ENCODE measurements around the gene PRELID1. TPM values are rescaled to one million over a fixed set of nuclear protein-coding genes. Genes with fewer than 3 reads are reported as not detected.
A peak's percentile ranks its signal among the peaks of the same experiment; 100 is the strongest.

The PRELID1 gene
- total RNA-seq, 2 donors from 2014 or later, result 52.6 to 64.0 TPM

DNA sequence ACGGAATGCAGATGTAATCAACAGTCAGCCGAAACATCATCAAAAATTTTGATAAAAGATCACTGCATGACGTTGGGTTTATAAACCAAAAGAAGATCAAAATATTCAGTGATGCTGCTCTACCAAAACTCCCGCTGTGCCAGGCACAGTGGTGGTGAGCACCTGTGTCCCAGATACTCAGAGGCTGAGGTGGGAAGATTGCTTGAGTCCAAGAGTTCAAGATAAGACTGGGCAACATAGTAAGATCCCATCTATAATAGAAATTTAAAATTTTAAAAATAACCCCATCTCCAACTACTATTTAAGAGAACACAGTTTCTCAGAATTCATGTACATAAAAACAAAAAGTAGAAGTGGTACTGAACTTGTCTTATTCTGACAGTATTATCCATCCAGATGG, 44.1 kb downstream of the PRELID1 start:
- intact Hi-C loops (cut with DNase I), result no loop called here
- no peak for ATAC-seq
- no peak for DNase-seq

DNA sequence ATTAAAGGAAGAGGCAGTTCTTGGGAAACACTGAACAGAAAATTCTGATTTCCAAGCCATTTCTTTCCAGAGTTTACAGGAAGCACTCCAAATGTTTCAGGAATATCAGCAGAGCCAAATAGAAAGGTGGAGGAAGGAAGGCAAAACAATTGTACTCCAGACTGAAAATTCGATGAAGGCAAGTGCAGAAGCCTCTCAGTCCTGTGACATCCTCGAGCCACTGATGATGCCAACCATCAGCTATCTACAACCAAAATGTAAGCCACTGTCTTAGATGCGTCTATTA, 45.7 kb downstream of the PRELID1 start:
- intact Hi-C loops (cut with DNase I), result no loop called here

DNA sequence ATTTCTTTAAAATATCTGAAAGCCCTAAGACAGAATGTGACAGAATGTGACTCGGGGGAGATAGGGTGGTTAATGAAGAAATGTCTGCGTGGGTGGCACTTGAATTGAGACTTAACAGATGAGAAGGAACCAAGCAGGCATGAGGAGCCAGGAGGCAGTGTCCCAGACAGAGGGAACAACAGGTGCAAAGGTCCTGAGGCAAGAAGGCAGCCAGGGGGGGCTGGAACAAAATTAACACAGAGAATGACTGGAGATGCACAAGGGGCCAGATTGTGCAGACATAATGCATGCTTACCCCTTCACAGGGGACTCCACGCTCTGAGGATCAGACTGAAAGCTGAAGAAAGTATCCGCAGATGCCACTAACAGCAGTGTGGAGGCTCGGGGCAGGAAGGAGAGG, 46.2 kb downstream of the PRELID1 start:
- no peak for ATAC-seq

More for the DNA sequence above, 45.7 kb downstream of the PRELID1 start:
- no peak for ATAC-seq
- no peak for DNase-seq

DNA sequence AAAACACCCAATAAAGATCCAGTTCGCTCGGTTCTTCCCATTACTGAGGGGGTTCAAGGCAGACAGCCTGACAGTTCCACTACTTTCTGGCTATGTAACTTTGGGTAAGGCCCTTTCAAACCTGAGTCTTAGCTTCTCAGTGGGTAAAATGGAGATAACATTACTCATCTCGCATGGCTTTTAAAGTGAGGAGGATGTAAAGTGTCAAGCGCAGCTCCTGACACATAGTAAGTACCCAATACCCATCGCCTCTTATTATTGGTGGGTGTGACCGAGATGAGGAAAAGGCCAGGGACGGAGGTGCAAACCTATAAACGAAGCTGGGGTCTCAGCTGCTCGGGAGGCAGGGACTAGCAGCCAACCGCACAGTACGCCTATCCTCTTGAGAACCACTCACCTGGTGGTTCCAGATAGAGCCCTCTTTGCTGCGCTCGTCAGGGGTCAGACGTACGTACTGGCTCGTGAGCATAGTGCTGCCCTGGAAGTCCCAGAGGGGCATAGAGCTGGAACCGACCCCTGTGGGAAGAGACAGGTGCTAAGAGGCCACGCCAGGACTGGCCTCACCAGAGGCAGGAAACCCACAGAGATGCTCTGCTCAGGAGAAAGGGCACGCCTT, 47.3 kb downstream of the PRELID1 start:
- intact Hi-C loops (cut with DNase I), result no loop called here

More for the DNA sequence above, 46.2 kb downstream of the PRELID1 start:
- no peak for DNase-seq
- intact Hi-C loops (cut with DNase I), result no loop called here

DNA sequence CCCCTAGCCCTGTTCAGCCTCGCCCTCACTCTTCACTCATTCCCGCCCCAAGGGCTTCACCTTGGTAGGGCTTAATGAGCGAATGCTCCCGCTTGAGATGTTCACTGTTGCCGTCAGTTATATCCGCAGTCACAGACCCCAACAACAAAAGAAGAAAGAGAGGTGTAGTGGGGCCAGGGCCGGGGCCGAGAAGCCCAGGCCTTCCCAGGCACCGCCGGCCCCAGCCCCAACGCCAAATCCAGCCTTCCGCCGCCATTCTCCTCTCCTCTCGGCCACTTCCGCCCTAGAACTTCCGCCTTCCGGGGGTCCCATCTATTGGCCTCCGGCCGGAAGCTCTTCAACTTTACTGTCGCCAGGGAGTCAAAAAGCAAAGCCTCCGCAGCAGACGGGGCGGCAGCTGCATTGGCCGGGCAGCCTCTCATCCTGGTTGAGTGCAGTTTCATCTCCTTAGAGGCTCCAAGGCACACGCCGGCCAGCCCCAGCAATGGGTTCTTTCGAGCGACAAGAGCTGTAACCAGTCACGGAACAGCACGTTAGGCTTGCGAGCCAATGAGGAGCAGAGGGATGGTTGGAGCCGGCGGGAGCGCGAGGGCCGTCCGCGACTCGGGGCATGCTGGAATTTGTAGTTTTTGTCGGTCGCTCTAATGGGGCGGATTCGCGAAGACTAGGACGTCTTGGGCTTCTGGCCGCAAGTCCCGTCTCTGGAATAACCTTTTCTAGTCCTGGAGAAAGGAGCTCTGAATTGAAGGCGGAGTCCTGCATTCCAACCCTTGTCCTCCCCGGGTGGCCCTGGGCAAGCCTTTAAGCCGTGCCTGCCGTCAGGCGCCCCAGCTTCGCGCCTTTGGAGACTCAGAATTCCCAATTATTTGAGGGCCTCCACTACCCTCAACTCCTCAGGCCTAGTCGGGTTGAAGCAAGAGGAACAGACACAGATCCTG, 48.1 kb downstream of the PRELID1 start, which contains the start of gene LMAN2:
TSS of gene LMAN2 (minus strand) at position 277 of the 938 bp plus-strand sequence. CDS start at position 256, 21 bp downstream.
- DNase-seq, result peak; percentile 95
- ATAC-seq, result peak; percentile 99
- intact Hi-C loops (cut with DNase I), result no loop called here

More for the DNA sequence above, 47.3 kb downstream of the PRELID1 start:
- no peak for DNase-seq
- ATAC-seq, result peak in 1 of 2 donors; percentile 4

DNA sequence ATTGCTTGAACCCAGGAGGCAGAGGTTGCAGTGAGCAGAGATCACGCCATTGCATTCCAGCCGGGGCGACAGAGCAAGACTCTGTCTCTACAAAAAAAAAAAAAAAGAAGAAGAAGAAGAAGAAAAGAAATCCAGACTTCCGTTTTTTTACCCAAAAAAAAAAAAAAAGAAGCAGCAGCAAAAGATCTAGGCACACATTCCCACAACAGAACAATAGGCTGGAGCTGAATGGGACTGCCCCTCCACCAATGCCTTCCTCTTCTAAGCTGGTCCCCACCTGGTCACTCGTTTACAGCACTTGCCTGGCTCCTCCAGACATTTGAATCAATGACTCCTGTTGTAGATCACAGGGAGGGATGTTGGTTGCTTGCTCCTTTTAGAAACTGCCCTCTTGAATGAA, 49.5 kb downstream of the PRELID1 start:
- intact Hi-C loops (cut with DNase I), result no loop called here
- no peak for ATAC-seq
- no peak for DNase-seq

DNA sequence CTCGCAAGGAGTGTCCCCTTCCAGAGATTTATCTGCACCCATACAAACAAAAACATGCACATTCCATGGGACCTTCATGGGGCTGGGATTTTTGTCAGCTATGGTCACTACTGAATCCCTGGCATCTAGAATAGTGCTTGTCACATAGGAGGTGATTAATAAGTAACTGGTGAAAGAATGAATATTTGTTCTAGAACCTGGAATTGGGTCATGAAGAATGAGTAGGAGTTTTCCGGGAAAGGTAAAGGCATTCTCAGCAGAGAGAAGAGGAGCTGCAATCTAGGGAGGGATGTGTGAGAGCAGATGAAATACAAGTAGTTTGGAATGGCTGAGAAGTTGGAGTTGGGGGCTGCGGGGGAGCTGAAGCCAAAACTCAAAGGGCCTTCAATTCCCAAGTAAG, 50.7 kb downstream of the PRELID1 start:
- ATAC-seq (no peak), DNase-seq (no peak)
- intact Hi-C loops (cut with DNase I), result no loop called here

DNA sequence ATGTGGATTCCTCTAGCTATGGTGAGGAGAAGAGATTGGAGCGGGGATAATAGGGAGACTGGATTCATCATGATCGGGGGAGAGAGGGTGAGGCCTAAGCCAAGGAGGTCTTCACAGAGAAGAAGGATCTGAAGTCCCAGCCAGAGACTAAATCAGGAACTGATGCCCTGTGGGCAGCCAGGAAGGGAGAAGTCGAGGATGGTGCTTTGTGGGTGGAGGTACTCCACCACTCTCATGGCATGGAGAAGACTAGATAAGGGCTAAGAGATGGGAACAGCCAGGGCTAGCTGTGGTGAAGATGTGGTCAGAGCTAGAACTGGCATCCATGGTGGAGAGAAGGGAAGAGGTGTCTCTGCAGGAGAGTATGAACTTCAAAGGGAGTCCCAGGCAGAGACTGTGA, 51.1 kb downstream of the PRELID1 start:
- ATAC-seq, result no peak
- intact Hi-C loops (cut with DNase I), result no loop called here
- no peak for DNase-seq

DNA sequence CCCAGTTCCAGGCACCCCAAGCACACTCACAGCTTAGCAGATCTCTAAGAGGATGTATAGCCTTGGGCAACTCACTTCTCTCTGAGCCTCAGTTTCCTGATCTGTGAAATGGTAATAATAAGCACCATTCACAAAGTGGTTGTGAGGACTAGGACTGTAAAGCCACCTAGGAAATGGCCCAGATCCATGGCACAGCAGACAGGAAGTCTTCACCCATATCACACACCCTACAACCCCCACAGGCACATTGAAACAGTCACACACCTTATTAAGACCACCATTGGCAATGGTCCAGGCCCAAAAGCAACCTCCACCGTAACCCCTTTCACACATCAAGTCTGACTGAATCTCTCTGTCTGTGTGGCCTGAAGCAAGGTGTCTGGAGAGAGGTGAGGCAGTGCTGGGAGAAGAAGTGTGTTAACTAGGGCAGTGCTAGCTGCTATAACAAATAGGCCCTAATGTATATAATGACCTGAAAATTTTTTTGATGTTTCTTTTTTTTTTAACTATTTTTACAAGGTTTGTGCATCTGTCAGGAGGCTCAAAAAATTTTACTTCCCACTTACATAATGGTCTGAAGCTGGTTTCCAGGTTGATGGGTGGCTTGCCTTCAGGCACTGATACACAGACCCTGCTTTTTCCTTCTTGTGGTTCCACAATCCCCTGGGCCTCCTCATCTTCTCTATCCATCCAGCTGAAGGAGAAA, 51.7 kb downstream of the PRELID1 start:
- intact Hi-C loops (cut with DNase I), result no loop called here
- ATAC-seq, result no peak
- DNase-seq, result no peak

DNA sequence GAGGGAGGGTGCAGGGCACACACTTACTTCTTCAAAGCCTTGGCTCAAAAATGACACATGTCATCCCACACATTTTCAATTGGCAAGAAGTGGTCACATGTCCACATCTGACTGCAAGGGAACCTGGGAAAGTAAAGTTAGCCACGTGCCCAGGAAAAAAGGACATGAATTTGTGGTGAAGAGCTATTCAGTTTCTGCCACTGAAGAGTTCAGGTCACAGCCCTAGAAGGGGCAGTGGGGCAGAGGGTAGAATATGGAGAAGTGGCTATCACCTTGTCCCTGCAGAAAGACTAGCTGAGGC, 52.2 kb downstream of the PRELID1 start:
- intact Hi-C loops (cut with DNase I), result no loop called here
- ATAC-seq (no peak), DNase-seq (no peak)

Other genes with a start within 250 kb of the PRELID1 start
- gene FGFR4, start 216.9 kb upstream of the PRELID1 start, total RNA-seq, result 1 to 10 TPM in 1 of 2 donors, under 1 TPM in 1; 0.92 to 1.4 TPM
- gene NSD1, start 170.0 kb upstream of the PRELID1 start, total RNA-seq, result 10 to 100 TPM; 40.6 to 44.2 TPM
- 10 to 100 TPM; 18.8 to 20.1 TPM for gene RAB24, start 80 bp upstream of the PRELID1 start, total RNA-seq
- gene MXD3, start 8.1 kb downstream of the PRELID1 start, total RNA-seq, result 1 to 10 TPM; 2.8 to 3.4 TPM
- gene LMAN2, start 47.9 kb downstream of the PRELID1 start, total RNA-seq, result 10 to 100 TPM; 76.4 to 77.7 TPM
- 1 to 10 TPM; 3.7 to 4.7 TPM for gene RGS14, start 54.1 kb downstream of the PRELID1 start, total RNA-seq
- gene SLC34A1, start 80.6 kb downstream of the PRELID1 start, total RNA-seq, result not detected
- not detected for gene PFN3, start 96.9 kb downstream of the PRELID1 start, total RNA-seq
- under 1 TPM; 0.27 to 0.39 TPM for gene F12, start 105.8 kb downstream of the PRELID1 start, total RNA-seq
- 10 to 100 TPM; 14.6 to 20.1 TPM for gene GRK6, start 122.9 kb downstream of the PRELID1 start, total RNA-seq
- gene PRR7, start 143.0 kb downstream of the PRELID1 start, total RNA-seq, result 1 to 10 TPM in 1 of 2 donors, under 1 TPM in 1; 0.59 to 1.6 TPM
- gene DBN1, start 169.8 kb downstream of the PRELID1 start, total RNA-seq, result 10 to 100 TPM; 30.2 to 55.1 TPM
- gene PDLIM7, start 193.8 kb downstream of the PRELID1 start, total RNA-seq, result 10 to 100 TPM; 50.5 to 94.5 TPM
- 1 to 10 TPM; 5.3 to 9.0 TPM for gene DOK3, start 206.0 kb downstream of the PRELID1 start, total RNA-seq
- 10 to 100 TPM; 33.1 to 53.5 TPM for gene DDX41, start 213.2 kb downstream of the PRELID1 start, total RNA-seq

All from left cardiac atrium (tissue), 4 donors.